ENCODE measurements around the gene NHP2. TPM values are rescaled to one million over a fixed set of nuclear protein-coding genes. Genes with fewer than 3 reads are reported as not detected.
A peak's percentile ranks its signal among the peaks of the same experiment; 100 is the strongest.

The NHP2 gene
- total and polyA plus RNA-seq, 10 of the 15 experiments (the other 5 are each of a cell fraction or from before 2014, with no cell fraction given) = 39.2 to 513 (median 198) TPM

DNA sequence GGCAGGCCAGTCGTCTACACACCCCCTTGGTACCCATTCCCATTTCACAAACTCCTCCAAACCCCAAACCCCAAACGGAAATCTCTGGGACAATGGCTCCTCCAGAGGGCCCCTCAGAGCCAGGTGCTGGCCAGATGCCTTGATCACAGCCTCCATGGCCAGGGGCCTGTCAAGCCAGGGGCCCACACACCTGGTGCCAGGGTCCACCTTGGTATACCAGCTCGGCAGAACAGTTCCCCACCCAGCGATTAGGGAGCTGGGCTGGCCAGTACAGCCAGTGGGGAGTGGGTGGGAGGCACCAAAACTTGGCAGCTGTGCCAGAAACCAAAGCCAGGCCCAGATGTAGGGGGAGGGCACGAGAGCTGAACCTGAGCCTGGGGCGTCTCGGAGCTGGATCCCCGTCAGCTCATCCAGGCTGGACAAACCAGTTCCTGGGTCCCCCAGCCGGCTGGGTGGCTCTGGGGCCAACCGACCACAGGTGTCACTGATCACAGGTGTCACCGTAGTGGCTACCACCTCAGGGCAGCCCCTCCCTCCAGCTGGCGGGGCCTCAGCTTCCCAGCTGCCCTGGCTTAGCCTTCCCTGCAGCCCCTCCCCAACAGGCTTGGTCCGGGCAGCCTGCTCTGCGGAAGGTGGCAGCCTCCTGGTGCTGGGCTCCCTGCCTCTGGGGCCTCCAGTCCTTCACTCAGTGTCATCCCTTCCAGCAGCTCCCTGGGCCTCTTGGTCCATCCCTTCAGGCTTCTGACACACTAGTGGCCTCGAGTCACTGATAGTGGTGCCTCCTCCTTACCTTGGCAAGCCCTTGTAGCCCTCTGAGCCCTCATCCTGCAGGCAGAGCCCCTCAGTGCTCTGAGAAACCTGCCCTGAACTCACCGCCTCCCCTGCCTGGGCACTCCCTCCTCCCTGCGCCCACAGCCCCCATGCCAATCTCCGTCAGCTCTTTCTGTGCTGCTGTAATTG, 29.4 kb downstream of the NHP2 start:
- Histone ChIP-seq H3K4me1 (ENCODE audit: control insufficient read depth, insufficient read depth, low read length) (peaks cover 13% of the 10 kb centered on the region), H2AFZ (ENCODE audit: control insufficient read depth, low read depth, low read length) (no peak overlapping the region), H3K36me3 (ENCODE audit: control insufficient read depth in 2 of 2, insufficient read depth in 2 of 2, low read length in 1 of 2) (peaks cover 3 to 19% of the 10 kb centered on the region in 2 experiments; a peak in 3 of 4 replicates), H4K20me1 (ENCODE audit: control insufficient read depth, insufficient read depth) (no peaks in the 10 kb centered on the region), H3K27ac (ENCODE audit: control insufficient read depth, insufficient read depth) (no peak overlapping the region), H3K79me2 (ENCODE audit: control insufficient read depth, insufficient read depth, low read length) (peaks cover 3% of the 10 kb centered on the region), H3K4me3 (no peak overlapping the region), H3K9ac (ENCODE audit: control insufficient read depth, insufficient read depth, low read length) (no peak overlapping the region), H3K9me3 (replicated peaks; ENCODE audit: control insufficient read depth, insufficient read depth, low read length) (no peaks in the 10 kb centered on the region), H3K27me3 (replicated peaks in 1 of 2; ENCODE audit: control insufficient read depth in 2 of 2, insufficient read depth in 2 of 2, low read length in 1 of 2) (no peaks in the 10 kb centered on the region), H3K4me2 (ENCODE audit: control insufficient read depth, insufficient read depth) (no peak overlapping the region)
- FAIRE-seq (no peak), DNase-seq (ENCODE audit: low read depth, low spot score) (no peak), ATAC-seq (no peak)
- WGBS (ENCODE audit: insufficient coverage, insufficient replicate concordance, low lambda C conversion rate, missing lambda C conversion rate) = 79% methylated on average over 18 of the region's 18 CpGs
- in situ Hi-C loops (cut with MboI) (loop anchor here (10.0 kb wide), 1 partner anchor 1691 kb away; no protein-coding TSS in a partner anchor), intact Hi-C loops (cut with micrococcal nuclease; ENCODE audit: unreplicated experiment) (no loop called here)
- BruUV-seq (replicated peaks) = no TSS peak
- SMC1A ChIA-PET (ENCODE audit: uncharacterized antibody, unreplicated experiment) = interaction anchor here (0.7 to 1.5 kb wide), 3 partner anchors 28 to 48 kb away, joined by 3 to 4 read pairs (median 4); partner anchors contain the start of gene NHP2
- RAD21 ChIA-PET (ENCODE audit: unreplicated experiment) = interaction anchor here (0.6 kb wide), 1 partner anchor 13 kb away, joined by 3 read pairs; no protein-coding TSS in a partner anchor
- TF ChIP-seq CREB1 (IDR thresholded peaks at IDR 0.05; ENCODE audit: low read depth) (no peak), MTA3 (IDR thresholded peaks at IDR 0.05; ENCODE audit: borderline replicate concordance, low read length) (no peak), SUZ12 (IDR thresholded peaks at IDR 0.05; ENCODE audit: unreplicated experiment) (no peak), HCFC1 (IDR thresholded peaks at IDR 0.05; ENCODE audit: low read length) (no peak), ZNF384 (IDR thresholded peaks at IDR 0.05; ENCODE audit: borderline replicate concordance, low read depth, low read length) (no peak), POLR2A (IDR thresholded peaks at IDR 0.05; ENCODE audit: low read depth, low read length) (0 out of 2 replicates have a peak, but pooled peaks have one; percentile 23)
- TF ChIP-seq, protein P1, sequence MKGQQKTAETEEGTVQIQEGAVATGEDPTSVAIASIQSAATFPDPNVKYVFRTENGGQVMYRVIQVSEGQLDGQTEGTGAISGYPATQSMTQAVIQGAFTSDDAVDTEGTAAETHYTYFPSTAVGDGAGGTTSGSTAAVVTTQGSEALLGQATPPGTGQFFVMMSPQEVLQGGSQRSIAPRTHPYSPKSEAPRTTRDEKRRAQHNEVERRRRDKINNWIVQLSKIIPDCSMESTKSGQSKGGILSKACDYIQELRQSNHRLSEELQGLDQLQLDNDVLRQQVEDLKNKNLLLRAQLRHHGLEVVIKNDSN (IDR thresholded peaks at IDR 0.05; ENCODE audit: borderline replicate concordance, extremely low read length, insufficient read depth, low read depth, low read length) = no peak
- CTCF ChIA-PET = interaction anchor here (1.1 kb wide), 2 partner anchors 21 to 47 kb away, joined by 3 read pairs; no protein-coding TSS in a partner anchor
- POLR2A ChIA-PET = no interaction called here
